GM21528 (cell line): Measurements from ENCODE around the gene EFCAB6.

Experiments used
- ATAC-seq: cut with Tn5 transposase; IDR thresholded peaks from one replicate; pipeline ENCODE4 v1.9.1; 2021; ENCODE audit warnings: mild to moderate bottlenecking, moderate library complexity; ENCODE audit not compliant: unreplicated experiment, low FRiP score

Gene EFCAB6

DNA sequence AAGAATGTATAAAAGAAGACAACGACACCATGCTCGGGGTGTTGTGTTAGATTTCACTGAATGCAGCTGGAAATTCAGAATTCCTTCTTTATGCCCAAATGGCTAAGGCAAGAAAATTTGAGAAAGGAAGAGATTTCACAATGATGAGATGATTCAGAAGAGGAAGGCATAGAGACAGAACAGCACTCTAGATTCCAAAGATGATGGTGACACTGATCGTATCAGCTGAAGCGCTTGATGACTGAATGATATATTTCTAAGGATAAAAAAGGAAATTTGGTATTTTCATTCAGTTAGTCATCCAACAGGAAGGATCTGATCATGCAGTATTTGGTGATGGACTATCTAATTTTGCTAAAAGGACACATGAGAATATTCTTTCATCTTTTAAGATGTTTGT is 189.2 kb downstream of the EFCAB6 start:
- ATAC-seq = no peak

DNA sequence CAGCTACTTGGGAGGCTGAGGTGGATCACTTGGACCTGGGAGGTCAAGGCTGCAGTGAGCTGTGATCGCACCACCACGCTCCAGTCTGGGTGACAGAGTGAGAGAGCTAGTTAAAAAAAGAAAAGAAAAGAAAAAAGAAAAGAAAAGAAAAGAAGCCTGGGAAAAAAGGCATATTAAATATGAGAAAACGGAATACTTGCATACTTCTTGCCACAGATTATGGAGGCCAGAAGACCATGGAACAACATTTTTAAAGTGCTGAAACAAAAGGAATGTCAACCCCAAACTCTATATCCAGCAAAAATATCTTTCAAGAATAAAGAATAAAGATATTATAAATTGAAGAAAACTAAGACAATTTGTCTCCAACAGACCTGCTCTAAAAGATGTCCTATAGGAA is 191.9 kb downstream of the EFCAB6 start:
- no peak for ATAC-seq

GRCh38 chr22:43618517-43618916 is 193.6 kb downstream of the EFCAB6 start:
- no peak for ATAC-seq

GRCh38 chr22:43616645-43617044 is 195.5 kb downstream of the EFCAB6 start:
- ATAC-seq = no peak

DNA sequence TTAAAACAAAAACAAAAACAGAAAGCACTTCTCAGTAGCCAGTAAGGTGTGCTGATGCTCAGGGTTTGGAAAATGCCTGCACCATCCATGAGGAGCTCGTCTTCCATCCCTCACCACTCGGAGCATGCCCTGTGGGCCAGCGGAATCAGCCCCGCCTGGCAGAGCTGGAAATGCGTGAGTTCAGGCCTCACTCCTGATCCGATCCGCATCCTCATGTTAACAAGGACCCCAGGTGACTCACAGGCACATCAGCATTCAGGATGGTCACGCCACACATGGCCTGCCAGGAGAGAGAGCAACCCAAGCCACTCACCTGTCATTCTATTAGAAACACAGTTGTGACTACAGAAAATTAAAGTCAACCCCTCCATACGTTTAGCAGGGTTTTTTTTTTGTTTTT is 211.8 kb downstream of the EFCAB6 start:
- no peak for ATAC-seq

- ATAC-seq = no peak
Measured at GRCh38 chr22:43592476-43592875, 219.6 kb downstream of the EFCAB6 start.

DNA sequence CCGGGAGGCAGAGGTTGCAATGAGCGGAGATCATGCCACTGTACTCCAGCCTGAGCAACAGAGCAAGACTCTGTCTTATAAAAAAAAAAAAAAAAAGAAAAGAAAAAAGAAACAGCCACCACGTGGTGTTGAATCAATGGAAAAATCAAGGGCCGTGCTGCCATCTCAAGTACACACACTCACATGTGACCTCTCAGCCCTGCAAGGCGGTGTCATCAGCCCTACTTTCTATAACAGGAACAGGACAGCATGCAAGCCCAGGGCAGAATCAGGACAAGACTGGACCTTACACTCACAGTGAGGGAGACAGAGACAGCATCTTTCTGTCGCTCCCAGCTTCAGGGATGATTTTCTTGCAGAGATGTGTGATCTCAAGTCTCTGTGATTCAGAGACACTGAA is 220.7 kb downstream of the EFCAB6 start:
- ATAC-seq = no peak

GRCh38 chr22:43587574-43587973 is 224.5 kb downstream of the EFCAB6 start:
- no peak for ATAC-seq

GRCh38 chr22:43583501-43583900 is 228.6 kb downstream of the EFCAB6 start:
- no peak for ATAC-seq

DNA sequence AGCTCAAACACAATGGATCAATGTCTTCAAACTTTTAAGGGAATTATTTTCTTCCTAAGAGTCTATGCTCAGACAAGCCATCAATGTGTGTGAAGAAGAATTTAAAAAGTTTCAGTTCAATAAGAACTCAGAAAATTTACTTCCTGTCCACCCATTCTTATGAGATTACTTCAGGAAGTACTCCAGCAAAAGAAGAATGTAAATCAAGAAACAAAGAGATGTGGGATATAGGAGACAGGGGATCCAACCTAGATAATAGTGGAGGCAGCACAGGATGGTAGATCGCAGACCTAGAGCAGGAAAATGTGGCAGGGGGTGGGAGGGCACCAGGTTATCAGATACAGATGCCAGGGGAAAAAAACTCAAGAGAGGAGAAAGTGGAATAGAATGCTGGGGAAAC is 229.7 kb downstream of the EFCAB6 start:
- no peak for ATAC-seq

- ATAC-seq = no peak
Measured at GRCh38 chr22:43580271-43580750, 231.8 kb downstream of the EFCAB6 start.

- ATAC-seq = no peak
Measured at GRCh38 chr22:43574738-43575137, 237.4 kb downstream of the EFCAB6 start.

DNA sequence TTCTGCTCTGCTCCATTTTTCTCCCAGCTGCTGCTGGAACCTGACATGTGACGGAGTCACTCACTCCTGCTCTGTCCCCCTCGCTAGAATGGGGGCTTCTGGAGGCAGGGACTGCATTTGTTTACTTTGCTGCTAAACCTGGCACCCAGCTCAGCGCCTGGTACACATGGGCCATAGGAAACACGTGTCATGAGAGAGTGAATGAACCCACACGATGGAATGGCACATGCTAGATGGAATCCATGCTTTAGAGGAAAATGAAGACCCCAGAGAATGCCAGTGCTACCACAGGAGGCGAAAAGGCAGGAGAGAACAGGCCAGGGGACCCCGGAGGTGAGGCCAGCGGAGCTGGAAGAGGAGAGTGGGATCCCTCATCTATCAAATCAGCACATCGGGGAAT is 239.4 kb downstream of the EFCAB6 start:
- no peak for ATAC-seq

DNA sequence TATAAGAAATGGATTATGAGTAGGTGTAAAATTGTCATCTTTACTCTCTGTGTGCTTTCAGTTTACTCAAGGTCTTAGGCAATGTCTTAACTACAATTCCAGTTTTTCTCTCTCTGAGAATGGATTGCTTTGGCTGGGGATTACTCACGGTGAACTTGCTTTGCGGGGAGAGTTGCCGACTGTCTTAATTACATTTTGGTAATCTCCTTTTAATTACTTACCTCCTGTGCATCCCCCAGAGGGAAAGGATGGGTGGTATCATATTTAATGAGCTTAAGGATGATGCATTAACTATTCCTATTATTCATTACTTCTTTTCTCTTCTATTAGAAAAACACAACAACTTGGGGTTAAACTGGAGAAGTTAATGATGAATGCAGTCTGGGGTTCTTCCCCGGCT is 240.9 kb downstream of the EFCAB6 start:
- no peak for ATAC-seq

- no peak for ATAC-seq
Measured at GRCh38 chr22:43570531-43571165, 241.5 kb downstream of the EFCAB6 start.

- ATAC-seq = no peak
Measured at GRCh38 chr22:43569111-43569510, 243.0 kb downstream of the EFCAB6 start.

GRCh38 chr22:43567691-43568324 is 244.3 kb downstream of the EFCAB6 start:
- no peak for ATAC-seq

- ATAC-seq = no peak
Measured at GRCh38 chr22:43566561-43567332, 245.4 kb downstream of the EFCAB6 start.

DNA sequence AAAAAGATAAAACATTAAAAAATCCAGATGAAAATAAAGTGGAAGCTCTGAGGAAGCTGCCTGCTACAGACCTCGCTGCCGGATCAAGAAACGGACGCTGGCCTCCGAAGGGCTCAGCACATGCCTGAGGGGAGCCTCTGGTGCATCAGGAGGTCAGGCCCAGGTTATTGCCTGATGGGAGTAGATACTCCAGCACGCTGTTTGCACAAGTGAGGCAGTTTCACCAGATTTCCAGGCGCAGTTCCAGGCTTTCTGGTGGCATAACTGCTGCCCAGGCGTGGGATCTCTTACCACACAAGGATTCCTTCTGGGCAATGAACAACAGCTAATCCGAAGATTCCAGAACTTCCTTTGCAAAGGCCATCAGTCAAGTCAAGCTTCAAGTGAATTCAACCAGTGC is 246.1 kb downstream of the EFCAB6 start:
- ATAC-seq = no peak

DNA sequence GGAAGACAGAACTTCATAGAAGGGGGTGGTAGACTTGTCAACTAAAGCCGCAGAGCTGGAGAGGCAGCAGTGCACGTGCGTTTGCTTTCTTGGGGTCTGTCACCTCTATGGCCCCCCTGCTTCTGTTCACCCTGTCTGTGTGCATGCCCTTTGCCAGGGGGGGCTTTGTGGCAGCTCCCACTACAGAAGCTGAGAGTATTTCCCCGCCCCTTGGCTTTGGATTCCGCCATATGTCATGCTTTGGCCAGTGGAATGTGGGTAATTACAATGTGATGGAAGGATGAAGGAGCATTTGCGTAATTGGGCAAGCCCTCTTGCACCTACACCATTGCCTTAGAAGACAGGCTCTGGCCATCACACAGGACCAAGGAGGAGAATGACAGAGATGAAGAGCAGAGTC is 247.2 kb downstream of the EFCAB6 start:
- ATAC-seq = no peak

- ATAC-seq = no peak
Measured at GRCh38 chr22:43563571-43563970, 248.5 kb downstream of the EFCAB6 start.

- no peak for ATAC-seq
Measured at GRCh38 chr22:43562843-43563242, 249.3 kb downstream of the EFCAB6 start.
